Left lobe of liver (tissue), 2 donors: ENCODE measurements around the gene MMS22L. TPM values are rescaled to one million over a fixed set of nuclear protein-coding genes. Genes with fewer than 3 reads are reported as not detected.
A peak's percentile ranks its signal among the peaks of the same experiment; 100 is the strongest.

Experiments used
- ATAC-seq: fragments of 200-7000 bp; cut with Tn5 transposase; one replicate; pipeline ENCODE4 v1.9.1; 2020; ENCODE audit warnings: mild to moderate bottlenecking, moderate library complexity
- DNase-seq: peaks from one replicate; pipeline ENCODE4 v3.0.0-alpha.2; 2020; ENCODE audit warnings: low spot score
- total RNA-seq: library from RNA; stranded (reverse); gene quantifications from one replicate; pipeline ENCODE4 v1.2.1, GENCODE V29; 2021
- donor health status: DM: no; HTN: no; CAD: no; lungs with moderate emphysema.
- donor health status: DM: no; HTN: yes; CAD: no.

MMS22L gene
- total RNA-seq, 1 donor from 2014 or later: 1.5 TPM

- ATAC-seq: no peak
- DNase-seq: no peak
Measured at GRCh38 chr6:97150932-97151331, 132.1 kb downstream of the MMS22L start.

- DNase-seq (no peak), ATAC-seq (no peak)
Measured at GRCh38 chr6:97147421-97147820, 135.6 kb downstream of the MMS22L start.

- DNase-seq (no peak), ATAC-seq (no peak)
Measured at GRCh38 chr6:97145691-97146090, 137.3 kb downstream of the MMS22L start.

DNA sequence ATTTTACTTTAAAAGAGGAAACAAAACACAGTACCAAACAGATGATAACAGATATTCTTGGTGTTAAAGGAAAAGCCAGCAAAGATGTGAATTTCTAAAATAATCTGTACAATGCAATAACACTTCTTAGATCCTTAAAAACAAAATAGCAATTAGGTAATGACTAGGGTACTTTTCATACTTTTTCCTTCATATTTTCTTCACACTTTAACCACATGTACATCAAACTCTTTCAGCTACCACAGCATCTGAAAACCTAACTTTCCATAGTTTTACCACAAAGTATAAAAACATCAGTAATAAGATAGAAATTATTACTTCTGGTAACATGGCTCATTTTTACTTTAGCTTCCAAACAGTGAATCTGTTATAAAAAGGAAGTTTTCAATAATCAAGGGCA lies 141.3 kb downstream of the MMS22L start:
- ATAC-seq (no peak), DNase-seq (no peak)

DNA sequence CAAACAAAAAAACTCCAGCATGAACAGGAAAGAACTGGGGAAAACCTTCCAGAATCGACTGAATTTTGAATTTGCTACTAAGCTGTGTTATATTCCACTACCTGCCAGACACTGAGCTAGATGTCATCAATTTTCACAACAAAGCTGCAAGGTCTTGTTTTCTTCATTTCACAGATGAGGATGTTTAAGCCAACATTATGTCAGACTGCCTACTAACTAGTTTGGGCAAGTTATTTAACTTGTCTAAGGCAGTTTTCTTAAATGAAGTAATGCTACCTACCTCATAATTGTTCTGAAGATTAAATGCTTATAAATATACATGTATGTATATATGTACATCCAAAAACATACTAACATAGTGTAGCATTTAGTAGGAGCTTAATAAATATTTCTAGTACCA lies 144.4 kb downstream of the MMS22L start:
- ATAC-seq: no peak
- no peak for DNase-seq

GRCh38 chr6:97136626-97137358 lies 146.2 kb downstream of the MMS22L start:
- no peak for DNase-seq
- ATAC-seq: no peak

GRCh38 chr6:97133067-97133466 lies 149.9 kb downstream of the MMS22L start:
- DNase-seq (no peak), ATAC-seq (no peak)

GRCh38 chr6:97129106-97129505 lies 153.9 kb downstream of the MMS22L start:
- DNase-seq: no peak
- ATAC-seq: no peak

DNA sequence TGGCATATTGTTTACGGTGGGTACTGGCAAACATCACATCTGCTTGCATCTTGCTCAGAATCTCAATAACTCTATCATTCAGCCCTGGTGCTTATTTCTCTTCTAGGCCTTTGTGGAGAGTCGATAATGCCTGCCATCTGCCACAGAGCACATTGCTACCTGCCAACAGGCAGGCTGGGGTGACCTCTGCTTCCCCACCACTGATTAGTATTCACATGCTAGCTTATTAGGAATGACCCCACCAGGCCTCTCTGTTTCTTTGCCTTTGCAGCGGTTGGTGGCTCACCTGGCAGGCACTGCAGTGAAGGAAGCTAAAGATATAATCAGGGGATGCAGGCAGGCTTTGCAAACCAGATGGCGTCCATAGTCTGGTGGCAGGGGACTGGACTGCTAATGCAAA lies 154.5 kb downstream of the MMS22L start:
- ATAC-seq: no peak
- no peak for DNase-seq

DNA sequence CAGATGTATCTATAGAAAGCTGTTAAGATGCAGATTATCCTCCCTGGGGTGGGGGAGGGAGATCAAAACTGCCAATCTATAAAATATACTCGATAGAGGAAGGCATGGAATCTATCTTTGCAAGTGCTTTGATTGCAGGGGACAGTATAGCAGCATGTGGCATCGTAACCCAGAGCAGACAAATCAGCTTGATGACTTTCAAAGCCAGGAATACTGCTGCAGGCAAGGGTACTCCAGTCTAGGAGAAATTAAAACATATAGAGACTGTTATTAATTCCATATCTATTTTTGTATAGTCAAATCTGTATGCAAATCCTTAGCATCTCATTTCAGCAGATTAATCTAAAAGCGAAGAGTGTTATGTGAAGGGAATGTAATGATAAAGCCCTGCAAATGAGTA lies 159.4 kb downstream of the MMS22L start:
- ATAC-seq (no peak), DNase-seq (no peak)

DNA sequence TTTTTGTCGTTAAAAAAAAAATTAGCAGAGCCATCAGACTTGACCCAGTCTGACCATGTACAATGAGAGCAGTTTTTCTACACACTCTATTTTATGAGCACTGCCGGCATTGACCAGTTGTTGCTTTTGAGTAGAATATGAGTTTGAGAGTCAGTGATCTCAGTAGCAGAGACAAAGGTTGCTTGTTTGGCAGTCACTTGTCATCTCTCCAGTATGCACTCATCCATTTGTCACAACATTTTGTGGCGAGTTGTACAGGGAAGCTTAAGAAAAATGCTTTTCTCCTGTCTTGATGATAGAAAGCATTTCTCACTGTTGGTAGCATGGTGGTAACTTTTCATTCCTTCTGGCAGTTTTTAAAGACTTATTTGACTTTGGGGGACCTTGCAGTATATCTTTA lies 159.9 kb downstream of the MMS22L start:
- DNase-seq (no peak), ATAC-seq (no peak)

DNA sequence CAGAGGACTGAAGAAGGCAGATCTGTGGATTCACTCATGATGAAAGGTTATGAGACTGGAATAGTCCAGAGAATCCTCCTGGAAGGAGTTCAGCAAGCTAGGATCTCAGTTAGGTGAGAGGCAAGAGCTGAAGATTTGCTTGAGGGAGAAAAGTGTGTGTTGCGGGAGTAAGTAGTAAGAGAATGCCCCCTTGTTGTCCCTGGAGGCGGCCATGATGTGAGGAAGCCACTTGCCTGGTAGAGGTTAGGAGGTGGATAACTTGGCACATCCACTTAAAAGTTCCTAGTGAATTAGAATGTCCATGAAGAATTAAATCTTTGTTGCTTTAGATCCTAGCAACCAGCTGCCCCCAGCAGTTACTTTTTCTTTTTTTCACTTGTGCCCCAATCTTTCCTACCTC lies 162.5 kb downstream of the MMS22L start:
- DNase-seq: no peak
- ATAC-seq: no peak

DNA sequence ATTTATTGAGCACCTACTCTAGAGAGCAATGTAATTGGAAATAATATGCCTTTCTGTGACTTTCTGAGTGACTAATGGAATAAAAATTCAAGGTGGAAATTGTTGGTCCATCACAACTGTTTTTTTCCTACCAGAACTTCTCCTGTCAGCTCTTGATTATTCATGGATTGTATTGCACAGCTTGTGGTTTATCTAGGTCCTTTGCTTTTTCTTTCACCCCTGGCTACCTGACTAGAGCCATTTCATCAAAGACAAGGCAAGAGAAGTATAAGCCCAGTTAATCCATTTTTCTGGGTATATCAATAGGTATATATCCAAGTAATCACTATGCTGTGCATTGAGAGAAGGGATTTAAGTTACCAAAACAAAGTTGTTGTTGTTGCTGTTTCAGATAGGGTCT lies 168.4 kb downstream of the MMS22L start:
- ATAC-seq (no peak), DNase-seq (no peak)

- DNase-seq (no peak), ATAC-seq (no peak)
Measured at GRCh38 chr6:97113170-97113569, 169.8 kb downstream of the MMS22L start.

DNA sequence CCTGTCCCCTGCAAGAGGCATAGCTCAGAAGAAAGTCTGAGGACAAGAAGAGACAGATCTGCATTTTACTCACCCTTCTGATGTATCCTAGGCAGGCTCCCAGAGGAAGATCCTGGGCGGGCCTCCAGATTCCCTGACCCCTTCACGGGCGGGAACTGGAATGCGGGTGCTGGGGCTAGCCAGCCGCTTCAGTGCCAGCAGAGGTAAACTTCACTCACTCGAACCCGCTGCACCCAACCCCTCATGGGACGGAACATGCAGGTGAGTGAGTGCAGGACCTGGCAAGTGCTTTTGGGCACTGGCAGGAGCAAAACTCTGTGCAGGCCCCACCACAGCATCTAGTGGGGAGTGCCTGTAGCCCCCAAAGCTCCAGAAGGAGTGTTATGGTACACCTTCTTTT lies 171.8 kb downstream of the MMS22L start:
- ATAC-seq (no peak), DNase-seq (no peak)

GRCh38 chr6:97110626-97111025 lies 172.4 kb downstream of the MMS22L start:
- DNase-seq: no peak
- ATAC-seq: peak; percentile 15

GRCh38 chr6:97110149-97110548 lies 172.9 kb downstream of the MMS22L start:
- ATAC-seq (no peak), DNase-seq (no peak)

DNA sequence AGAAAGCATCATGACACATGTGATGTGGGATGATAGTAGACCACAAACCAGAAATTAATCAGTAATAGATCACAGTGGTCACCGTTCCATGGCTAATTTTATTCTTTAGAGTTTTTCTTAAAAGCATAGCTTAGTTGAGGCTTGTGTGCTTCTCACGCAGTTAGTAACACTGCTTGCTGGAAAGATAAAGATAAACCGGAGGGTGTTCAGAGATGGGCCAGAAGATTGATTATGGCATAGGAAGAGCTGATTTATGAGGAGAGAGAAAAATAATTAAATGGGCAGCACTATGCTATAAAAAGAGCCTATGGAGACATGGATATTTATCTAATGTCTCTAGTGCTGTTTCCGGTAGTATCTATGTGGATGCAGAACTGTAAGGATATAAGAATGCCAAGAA lies 173.6 kb downstream of the MMS22L start:
- ATAC-seq (no peak), DNase-seq (no peak)

DNA sequence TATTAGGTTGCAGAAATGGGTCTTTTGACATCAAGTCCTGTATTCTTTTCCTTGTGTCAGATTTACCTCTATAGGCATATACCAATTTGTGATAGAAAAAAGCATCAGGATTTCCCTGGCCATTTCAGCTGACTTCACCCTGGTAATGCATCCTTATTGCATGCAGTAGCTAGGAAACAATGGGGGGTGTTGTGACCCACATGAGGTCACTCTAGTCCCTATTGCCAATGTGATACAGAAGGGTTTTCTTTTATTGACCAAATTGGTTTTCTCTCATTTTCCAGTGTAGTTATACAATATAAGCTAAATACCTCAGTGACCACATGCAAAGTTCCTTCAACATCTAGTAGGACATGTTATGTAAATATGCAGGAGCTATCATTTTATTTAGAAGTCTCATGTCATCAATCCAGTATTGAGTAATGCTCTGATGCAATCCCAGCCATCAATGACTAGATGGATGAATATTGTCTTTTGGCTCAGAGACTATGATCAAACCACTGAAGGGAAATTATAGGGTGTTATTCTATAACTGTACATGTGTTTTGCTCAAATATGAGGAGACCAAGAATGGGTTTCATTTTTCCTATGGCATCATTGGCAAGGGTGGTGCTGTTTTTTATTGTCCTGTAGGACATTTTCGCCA lies 180.7 kb downstream of the MMS22L start:
- ATAC-seq (no peak), DNase-seq (no peak)

DNA sequence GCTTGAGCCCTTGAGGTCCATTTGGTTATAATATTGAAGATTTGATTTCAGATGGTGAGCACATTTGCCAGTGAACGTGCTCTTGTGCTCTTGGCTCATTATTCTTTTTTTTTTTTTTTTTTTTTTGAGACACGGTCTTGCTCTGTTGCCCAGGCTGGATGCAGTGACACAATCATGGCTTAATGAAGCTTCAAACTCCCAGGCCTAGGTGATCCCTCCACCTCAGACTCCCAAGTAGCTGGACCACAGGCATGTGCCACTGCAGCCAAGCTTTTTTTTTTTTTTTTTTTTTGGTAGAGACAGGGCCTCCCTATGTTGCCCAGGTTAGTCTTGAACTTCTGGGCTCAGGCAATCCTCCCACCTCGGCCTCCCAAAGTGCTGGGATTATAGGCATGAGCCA lies 182.3 kb downstream of the MMS22L start:
- ATAC-seq: no peak
- DNase-seq: no peak

GRCh38 chr6:97097068-97098047 lies 185.7 kb downstream of the MMS22L start:
- ATAC-seq: no peak
- no peak for DNase-seq
